Lower leg skin (tissue), 4 donors: ENCODE data around the gene MMADHC. TPM values are rescaled to one million over a fixed set of nuclear protein-coding genes. Genes with fewer than 3 reads are reported as not detected.

Experiments used
- DNase-seq, 2 donors: peaks; one replicate each; pipeline ENCODE4 v3.0.0-alpha.2; 2019; ENCODE audit warnings: low spot score in 2 of 2
- H3K4me3 ChIP-seq: fragments of 200-600 bp; sonication (generic); 2 replicates; pipeline ENCODE4 v1.5.1; 2017; ENCODE audit warnings: mild to moderate bottlenecking, low read depth; ENCODE audit not compliant: poor library complexity, severe bottlenecking
- POLR2A ChIP-seq, 2 donors: fragments of 450-650 bp; IDR thresholded peaks; one replicate each; pipeline ENCODE4 v1.6.1; 2016 to 2017; ENCODE audit warnings: antibody characterized with exemption in 2 of 2, mild to moderate bottlenecking in 1 of 2, moderate library complexity in 1 of 2
- WGBS, 2 donors: methylation state at CpG; one replicate each; pipeline ENCODE4 v1.1.5; 2018; 5-methylcytosine and 5-hydroxymethylcytosine counted together
- intact Hi-C: fragments of 100-400 bp; cut with DNase I; formaldehyde crosslinking; loops from one replicate; pipeline ENCODE4 v1.15.0; 2023; ENCODE audit warnings: low total_unique reads
- total RNA-seq, 4 donors: library from RNA; depleted of rRNA; stranded (reverse); fragments of >200 nt; gene quantifications; one replicate each; pipeline ENCODE4 v1.1.0, GENCODE V29; 2016
- TF ChIP-seq, protein P1 (sequence below), 3 donors: fragments of 450-650 bp; IDR thresholded peaks; one replicate each; pipeline ENCODE4 v1.5.1; 2016; ENCODE audit warnings: antibody characterized with exemption in 3 of 3, mild to moderate bottlenecking in 3 of 3, moderate library complexity in 2 of 3

The MMADHC gene
- total RNA-seq, 4 donors from 2014 or later = 66.3 to 118 (median 95.4) TPM

DNA sequence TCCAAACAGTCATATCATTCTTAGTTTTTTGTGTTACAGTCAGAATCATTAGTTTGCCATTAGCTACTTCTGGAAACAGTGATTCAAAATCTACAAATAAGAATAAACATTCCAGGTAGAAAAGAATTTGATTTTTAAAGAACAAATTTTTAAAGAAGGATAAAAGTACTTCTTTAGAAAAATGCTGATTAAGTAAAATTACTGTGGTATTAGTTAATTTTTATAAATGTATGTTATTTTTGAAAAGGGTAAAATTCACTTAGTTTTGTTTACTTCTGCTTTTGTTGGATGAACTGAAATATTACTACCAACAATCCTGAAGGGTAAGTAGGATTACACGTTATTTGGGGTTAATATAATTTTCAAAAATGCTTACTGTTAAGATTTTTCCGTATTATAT lies 11.8 kb downstream of the MMADHC start:
- WGBS, 2 donors = 72 to 79% methylated on average over 2 of the region's 2 CpGs

DNA sequence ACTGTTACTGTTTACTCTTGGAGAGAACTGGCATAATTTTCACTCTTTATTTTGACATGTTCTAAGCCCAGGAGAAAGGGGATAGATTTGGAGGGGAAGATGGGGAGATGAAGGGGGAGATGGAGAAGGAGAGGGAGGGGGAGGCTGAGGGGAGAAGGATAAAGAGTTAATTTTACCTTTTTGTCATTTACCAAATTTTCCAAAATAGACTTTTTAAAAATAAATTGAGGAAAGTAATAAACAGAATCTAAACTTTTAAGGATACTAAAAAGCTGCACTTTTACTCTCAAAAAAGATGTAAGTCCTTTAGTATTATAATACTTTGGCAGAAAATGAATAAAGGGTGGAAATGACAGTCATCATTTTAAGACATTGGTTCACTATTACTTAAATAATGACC lies 12.3 kb downstream of the MMADHC start:
- intact Hi-C loops = no loop called here
- no peak for TF ChIP-seq POLR2A (IDR thresholded peaks at IDR 0.05)
- TF ChIP-seq, protein P1, sequence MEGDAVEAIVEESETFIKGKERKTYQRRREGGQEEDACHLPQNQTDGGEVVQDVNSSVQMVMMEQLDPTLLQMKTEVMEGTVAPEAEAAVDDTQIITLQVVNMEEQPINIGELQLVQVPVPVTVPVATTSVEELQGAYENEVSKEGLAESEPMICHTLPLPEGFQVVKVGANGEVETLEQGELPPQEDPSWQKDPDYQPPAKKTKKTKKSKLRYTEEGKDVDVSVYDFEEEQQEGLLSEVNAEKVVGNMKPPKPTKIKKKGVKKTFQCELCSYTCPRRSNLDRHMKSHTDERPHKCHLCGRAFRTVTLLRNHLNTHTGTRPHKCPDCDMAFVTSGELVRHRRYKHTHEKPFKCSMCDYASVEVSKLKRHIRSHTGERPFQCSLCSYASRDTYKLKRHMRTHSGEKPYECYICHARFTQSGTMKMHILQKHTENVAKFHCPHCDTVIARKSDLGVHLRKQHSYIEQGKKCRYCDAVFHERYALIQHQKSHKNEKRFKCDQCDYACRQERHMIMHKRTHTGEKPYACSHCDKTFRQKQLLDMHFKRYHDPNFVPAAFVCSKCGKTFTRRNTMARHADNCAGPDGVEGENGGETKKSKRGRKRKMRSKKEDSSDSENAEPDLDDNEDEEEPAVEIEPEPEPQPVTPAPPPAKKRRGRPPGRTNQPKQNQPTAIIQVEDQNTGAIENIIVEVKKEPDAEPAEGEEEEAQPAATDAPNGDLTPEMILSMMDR (IDR thresholded peaks at IDR 0.05) = no peak
- no peak overlapping the region for H3K4me3 ChIP-seq

More for the DNA sequence above, 11.8 kb downstream of the MMADHC start:
- no peak overlapping the region for H3K4me3 ChIP-seq
- TF ChIP-seq POLR2A (IDR thresholded peaks at IDR 0.05) = no peak
- TF ChIP-seq, protein P1 (IDR thresholded peaks at IDR 0.05) = no peak
- no peak for DNase-seq
- intact Hi-C loops = no loop called here

DNA sequence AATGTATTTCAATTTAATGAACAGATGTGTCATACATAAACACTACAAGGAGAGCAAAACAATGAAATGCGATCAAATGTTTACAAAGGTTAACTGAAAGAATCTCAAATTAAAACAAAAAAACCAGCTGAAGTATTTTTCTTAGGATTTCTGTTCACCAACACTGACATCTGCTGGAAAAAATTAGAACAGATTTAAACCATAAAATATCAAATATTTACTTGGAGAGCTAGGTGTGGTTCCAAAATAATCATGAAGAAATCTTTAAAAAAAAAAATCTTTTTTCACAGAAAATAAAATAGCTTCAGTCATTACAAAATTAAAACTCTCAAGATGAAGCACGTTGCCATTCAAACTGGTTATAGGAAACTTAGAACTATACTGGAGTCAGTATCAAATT lies 13.8 kb downstream of the MMADHC start:
- TF ChIP-seq, protein P1 (IDR thresholded peaks at IDR 0.05) = no peak
- TF ChIP-seq POLR2A (IDR thresholded peaks at IDR 0.05) = no peak
- no peak overlapping the region for H3K4me3 ChIP-seq
- WGBS, 2 donors = 41 to 47% methylated on average over 2 of the region's 2 CpGs
- intact Hi-C loops = no loop called here
- DNase-seq = no peak

More for the DNA sequence above, 12.3 kb downstream of the MMADHC start:
- DNase-seq = no peak

DNA sequence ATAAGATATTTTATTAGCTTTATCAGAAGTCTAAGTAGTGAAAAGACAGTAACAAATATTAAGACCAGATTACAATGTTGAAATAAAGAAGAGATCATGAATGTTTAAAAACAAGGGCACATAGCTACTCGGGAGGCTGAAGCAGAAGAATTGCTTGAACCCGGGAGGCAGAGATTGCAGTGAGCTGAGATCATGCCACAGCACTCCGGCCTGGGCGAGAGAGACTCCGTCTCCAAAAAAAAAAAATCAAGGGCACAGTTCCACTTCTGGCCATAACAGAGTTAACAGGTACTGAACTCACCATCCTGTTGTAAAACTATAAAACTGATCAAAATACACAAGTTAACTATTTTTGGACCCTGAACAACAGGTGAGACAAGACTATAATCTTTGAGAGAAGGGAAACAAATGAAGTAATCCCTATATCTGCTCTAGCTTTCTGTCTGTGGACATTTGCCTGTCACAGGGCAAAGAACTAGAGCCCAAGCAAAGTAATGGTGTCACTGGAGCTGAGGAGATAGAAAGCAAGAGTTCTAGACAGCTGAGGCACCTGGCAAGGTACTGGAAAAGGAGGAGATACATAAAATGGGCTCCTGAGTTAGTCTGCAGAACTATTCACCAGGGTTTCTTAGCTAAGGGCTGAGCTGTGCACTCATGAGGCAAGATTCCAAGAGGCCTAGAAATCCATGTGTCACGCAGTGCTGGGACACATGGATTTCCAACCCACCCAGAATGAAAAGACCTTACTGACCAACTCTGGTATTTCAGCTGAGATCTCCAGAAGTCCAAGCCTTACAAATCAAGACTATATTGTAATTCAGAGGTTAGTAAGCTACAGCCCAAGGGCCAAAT lies 15.2 kb downstream of the MMADHC start:
- no peak for DNase-seq
- WGBS, 2 donors = 65 to 70% methylated on average over 6 of the region's 6 CpGs
- TF ChIP-seq, protein P1 (IDR thresholded peaks at IDR 0.05) = no peak
- no peak for TF ChIP-seq POLR2A (IDR thresholded peaks at IDR 0.05)
- intact Hi-C loops = no loop called here
- H3K4me3 ChIP-seq = no peak overlapping the region

DNA sequence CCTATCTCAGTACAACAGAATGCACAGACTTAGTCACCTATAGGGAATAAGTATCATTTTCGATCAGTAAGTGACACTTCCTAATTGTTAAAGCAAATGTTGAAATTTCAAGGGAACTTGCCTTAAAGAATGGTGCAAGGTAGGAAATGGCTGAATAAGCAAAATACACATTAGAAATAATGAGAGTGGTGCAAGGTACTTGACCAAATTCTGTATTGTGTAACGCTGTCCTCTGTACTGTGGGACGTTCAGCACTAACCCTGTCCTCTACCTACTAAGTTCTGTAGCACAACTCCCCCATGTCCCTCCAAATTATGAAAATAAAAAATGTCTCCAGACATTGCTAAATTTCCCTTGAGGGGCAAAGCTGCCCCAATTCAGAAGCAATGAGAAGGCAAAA lies 19.4 kb downstream of the MMADHC start:
- TF ChIP-seq, protein P1 (IDR thresholded peaks at IDR 0.05) = no peak
- TF ChIP-seq POLR2A (IDR thresholded peaks at IDR 0.05) = no peak
- 97 to 98% methylated on average over 3 of the region's 3 CpGs for WGBS, 2 donors
- no peak overlapping the region for H3K4me3 ChIP-seq
- intact Hi-C loops = no loop called here
- DNase-seq = no peak
